Skeletal muscle cell (primary cell): ENCODE data around the gene PPIB.
"Not testable (repeated sequence)": the region's sequence is repeated elsewhere in the genome, so short reads cannot be mapped to it uniquely, and the experiment has no call there.

Experiments used
- DNase-seq: peaks from one replicate; pipeline ENCODE4 v3.0.0-alpha.2; 2010; ENCODE audit warnings: low read depth
- H3K4me3 ChIP-seq: 2 replicates; pipeline ENCODE4 v1.5.1; 2011; ENCODE audit warnings: low read depth, mild to moderate bottlenecking, control low read depth, low read length, moderate library complexity

The PPIB gene

GRCh38 chr15:64144565-64145281 lies 18.1 kb downstream of the PPIB start:
- H3K4me3 ChIP-seq: no peak overlapping the region
- DNase-seq: no peak

- no peak overlapping the region for H3K4me3 ChIP-seq
- DNase-seq: no peak
Observed at GRCh38 chr15:64144192-64144564, 18.6 kb downstream of the PPIB start.

GRCh38 chr15:64143276-64143675 lies 19.5 kb downstream of the PPIB start:
- no peak for DNase-seq
- H3K4me3 ChIP-seq: no peak overlapping the region

- H3K4me3 ChIP-seq: no peak overlapping the region
- DNase-seq: no peak
Observed at GRCh38 chr15:64141798-64142512, 20.9 kb downstream of the PPIB start.

- H3K4me3 ChIP-seq: no peak overlapping the region
- DNase-seq: no peak
Observed at GRCh38 chr15:64138331-64138941, 24.4 kb downstream of the PPIB start.

- DNase-seq: no peak
- H3K4me3 ChIP-seq: no peak overlapping the region
Observed at GRCh38 chr15:64137226-64137833, 25.5 kb downstream of the PPIB start.

GRCh38 chr15:64136347-64136746 lies 26.5 kb downstream of the PPIB start:
- H3K4me3 ChIP-seq: no peak overlapping the region
- no peak for DNase-seq

- H3K4me3 ChIP-seq: no peak overlapping the region
- DNase-seq: no peak
Observed at GRCh38 chr15:64134345-64134829, 28.4 kb downstream of the PPIB start.

- DNase-seq: no peak
- H3K4me3 ChIP-seq: no peak overlapping the region
Observed at GRCh38 chr15:64133623-64134344, 29.0 kb downstream of the PPIB start.

GRCh38 chr15:64132217-64132616 lies 30.6 kb downstream of the PPIB start:
- no peak for DNase-seq

GRCh38 chr15:64131547-64131946 lies 31.3 kb downstream of the PPIB start:
- H3K4me3 ChIP-seq: no peak overlapping the region
- DNase-seq: no peak

More at GRCh38 chr15:64132217-64132616, 30.6 kb downstream of the PPIB start:
- H3K4me3 ChIP-seq: no peak overlapping the region

GRCh38 chr15:64130159-64130558 lies 32.7 kb downstream of the PPIB start:
- no peak overlapping the region for H3K4me3 ChIP-seq
- no peak for DNase-seq

- no peak overlapping the region for H3K4me3 ChIP-seq
- DNase-seq: no peak
Observed at GRCh38 chr15:64127521-64128270, 35.1 kb downstream of the PPIB start.

GRCh38 chr15:64125978-64126377 lies 36.8 kb downstream of the PPIB start:
- H3K4me3 ChIP-seq: no peak overlapping the region
- DNase-seq: no peak

- H3K4me3 ChIP-seq: no peak overlapping the region
- no peak for DNase-seq
Observed at GRCh38 chr15:64122936-64123351, 39.9 kb downstream of the PPIB start.

GRCh38 chr15:64122444-64122843 lies 40.4 kb downstream of the PPIB start:
- no peak for DNase-seq
- no peak overlapping the region for H3K4me3 ChIP-seq

GRCh38 chr15:64121614-64122013 lies 41.2 kb downstream of the PPIB start:
- no peak overlapping the region for H3K4me3 ChIP-seq
- no peak for DNase-seq

GRCh38 chr15:64120322-64120721 lies 42.5 kb downstream of the PPIB start:
- DNase-seq, H3K4me3 ChIP-seq: not testable (repeated sequence)
